Neural progenitor cell (in vitro differentiated cells): ENCODE measurements around the gene TRMT2B. TPM values are rescaled to one million over a fixed set of nuclear protein-coding genes. Genes with fewer than 3 reads are reported as not detected.

ENCODE experiments used
- DNase-seq: peaks from one replicate; pipeline ENCODE4 v3.0.0-alpha.2; 2016; ENCODE audit warnings: low spot score
- H2AFZ ChIP-seq: fragments of 200-600 bp; sonication (generic); replicated peaks from 2 replicates; pipeline ENCODE4 v1.6.1; 2016; ENCODE audit warnings: antibody characterized with exemption
- H3F3A ChIP-seq: fragments of 200-600 bp; sonication (generic); 2 replicates; pipeline ENCODE4 v1.6.1; 2016; ENCODE audit warnings: antibody characterized with exemption, low read depth
- H3K27ac ChIP-seq: fragments of 200-600 bp; sonication (generic); 2 replicates; pipeline ENCODE4 v1.5.1; 2016; ENCODE audit warnings: mild to moderate bottlenecking
- H3K27me3 ChIP-seq: fragments of 200-600 bp; sonication (generic); 2 replicates; pipeline ENCODE4 v1.6.1; 2016; ENCODE audit warnings: mild to moderate bottlenecking, moderate library complexity
- H3K36me3 ChIP-seq: fragments of 200-600 bp; sonication (generic); 2 replicates; pipeline ENCODE4 v1.5.1; 2016
- H3K4me1 ChIP-seq: fragments of 200-600 bp; sonication (generic); 2 replicates; pipeline ENCODE4 v1.6.1; 2016; ENCODE audit warnings: mixed run types
- H3K4me2 ChIP-seq: fragments of 200-600 bp; sonication (generic); 2 replicates; pipeline ENCODE4 v1.6.1; 2016
- H3K4me3 ChIP-seq: fragments of 200-600 bp; sonication (generic); 2 replicates; pipeline ENCODE4 v1.5.1; 2016
- H3K79me2 ChIP-seq: fragments of 200-600 bp; sonication (generic); 2 replicates; pipeline ENCODE4 v1.6.1; 2016; ENCODE audit warnings: low read depth
- H3K9ac ChIP-seq: fragments of 200-600 bp; sonication (generic); 2 replicates; pipeline ENCODE4 v1.6.1; 2016
- H3K9me3 ChIP-seq: fragments of 200-600 bp; sonication (generic); 2 replicates; pipeline ENCODE4 v1.5.1; 2016; ENCODE audit warnings: low read depth
- H4K20me1 ChIP-seq: fragments of 200-600 bp; sonication (generic); 2 replicates; pipeline ENCODE4 v1.6.1; 2016; ENCODE audit warnings: low read depth
- H3K27ac Mint-ChIP-seq: 3 replicates; pipeline ENCODE4 v1.8.0; 2021; ENCODE audit warnings: mixed read lengths
- H3K27me3 Mint-ChIP-seq: 2 replicates; pipeline ENCODE4 v1.8.0; 2022; ENCODE audit warnings: low read depth, mild to moderate bottlenecking, inconsistent platforms, moderate library complexity, mixed read lengths; ENCODE audit not compliant: insufficient read depth
- H3K36me3 Mint-ChIP-seq: 3 replicates; pipeline ENCODE4 v1.8.0; 2021; ENCODE audit warnings: mixed read lengths
- H3K4me1 Mint-ChIP-seq: 3 replicates; pipeline ENCODE4 v1.8.0; 2021; ENCODE audit warnings: mixed read lengths
- H3K4me3 Mint-ChIP-seq: 3 replicates; pipeline ENCODE4 v1.8.0; 2021; ENCODE audit warnings: mild to moderate bottlenecking, moderate library complexity, mixed read lengths
- H3K9me3 Mint-ChIP-seq: 3 replicates; pipeline ENCODE4 v1.8.0; 2020; ENCODE audit warnings: mixed read lengths
- CTCF ChIP-seq: fragments of 200-600 bp; sonication (generic); IDR thresholded peaks from 2 replicates; pipeline ENCODE4 v1.5.1; 2017; ENCODE audit warnings: antibody characterized with exemption, mild to moderate bottlenecking
- EZH2 ChIP-seq: fragments of 200-600 bp; sonication (generic); IDR thresholded peaks from 2 replicates; pipeline ENCODE4 v1.6.1; 2017; ENCODE audit warnings: antibody characterized with exemption, mild to moderate bottlenecking, moderate library complexity
- EZH2phosphoT487 ChIP-seq: fragments of 200-600 bp; sonication (generic); IDR thresholded peaks from 2 replicates; pipeline ENCODE4 v1.6.1; 2017; ENCODE audit warnings: antibody characterized with exemption
- total RNA-seq: library from RNA; depleted of rRNA; stranded (reverse); fragments of >200 nt; gene quantifications from 2 replicates; pipeline ENCODE4 v1.2.3, GENCODE V29; 2015; ENCODE audit warnings: low replicate concordance

The TRMT2B gene
- total RNA-seq, 1 donor from 2014 or later = 11.5 TPM

GRCh38 chrX:100962811-100963210 lies 89.1 kb downstream of the TRMT2B start:
- Histone ChIP-seq H3K4me2 (no peak overlapping the region), H3K4me3 (no peak overlapping the region), H3K27me3 (no peaks in the 10 kb centered on the region), H3K9me3 (no peaks in the 10 kb centered on the region), H3F3A (no peaks in the 10 kb centered on the region), H3K9ac (no peak overlapping the region), H3K36me3 (no peaks in the 10 kb centered on the region), H3K27ac (no peak overlapping the region), H4K20me1 (no peaks in the 10 kb centered on the region), H3K4me1 (no peaks in the 10 kb centered on the region), H2AFZ (no peak overlapping the region), H3K79me2 (no peaks in the 10 kb centered on the region)
- no peak for DNase-seq
- Mint-ChIP-seq H3K4me3 (no peak overlapping the region), H3K27ac (no peak overlapping the region), H3K9me3 (peaks cover 8% of the 10 kb centered on the region), H3K27me3 (peaks cover 5% of the 10 kb centered on the region), H3K4me1 (no peaks in the 10 kb centered on the region), H3K36me3 (no peaks in the 10 kb centered on the region)
- TF ChIP-seq EZH2phosphoT487 = no peak
- TF ChIP-seq CTCF = no peak
- TF ChIP-seq EZH2 = no peak

Other genes with a start within 250 kb of the TRMT2B start
- gene CSTF2, start 231.7 kb downstream of the TRMT2B start, total RNA-seq = 19.8 and 22.2 TPM in 2 replicates
- not detected in 2 replicates for gene NOX1, start 177.8 kb downstream of the TRMT2B start, total RNA-seq
- 1.4 and 1.5 TPM in 2 replicates for gene XKRX, start 123.2 kb downstream of the TRMT2B start, total RNA-seq
- 0.36 TPM in 1 of 2 replicates, not detected in the other for gene ARL13A, start 82.4 kb downstream of the TRMT2B start, total RNA-seq
- gene TMEM35A, start 26.8 kb upstream of the TRMT2B start, total RNA-seq = 12.3 and 14.1 TPM in 2 replicates
- 51.3 and 60.6 TPM in 2 replicates for gene CENPI, start 46.1 kb upstream of the TRMT2B start, total RNA-seq
- gene DRP2, start 167.7 kb upstream of the TRMT2B start, total RNA-seq = 1.4 and 2.2 TPM in 2 replicates
- gene TAF7L, start 239.2 kb upstream of the TRMT2B start, total RNA-seq = not detected in 2 replicates